HG02870 (cell line): Measurements from ENCODE around the gene UBE2J2.
A peak's percentile ranks its signal among the peaks of the same experiment; 100 is the strongest.

ENCODE experiments used
- ATAC-seq: cut with Tn5 transposase; IDR thresholded peaks from one replicate; pipeline ENCODE4 v1.9.1; 2021; ENCODE audit warnings: mild to moderate bottlenecking, moderate library complexity; ENCODE audit not compliant: unreplicated experiment

The UBE2J2 gene

DNA sequence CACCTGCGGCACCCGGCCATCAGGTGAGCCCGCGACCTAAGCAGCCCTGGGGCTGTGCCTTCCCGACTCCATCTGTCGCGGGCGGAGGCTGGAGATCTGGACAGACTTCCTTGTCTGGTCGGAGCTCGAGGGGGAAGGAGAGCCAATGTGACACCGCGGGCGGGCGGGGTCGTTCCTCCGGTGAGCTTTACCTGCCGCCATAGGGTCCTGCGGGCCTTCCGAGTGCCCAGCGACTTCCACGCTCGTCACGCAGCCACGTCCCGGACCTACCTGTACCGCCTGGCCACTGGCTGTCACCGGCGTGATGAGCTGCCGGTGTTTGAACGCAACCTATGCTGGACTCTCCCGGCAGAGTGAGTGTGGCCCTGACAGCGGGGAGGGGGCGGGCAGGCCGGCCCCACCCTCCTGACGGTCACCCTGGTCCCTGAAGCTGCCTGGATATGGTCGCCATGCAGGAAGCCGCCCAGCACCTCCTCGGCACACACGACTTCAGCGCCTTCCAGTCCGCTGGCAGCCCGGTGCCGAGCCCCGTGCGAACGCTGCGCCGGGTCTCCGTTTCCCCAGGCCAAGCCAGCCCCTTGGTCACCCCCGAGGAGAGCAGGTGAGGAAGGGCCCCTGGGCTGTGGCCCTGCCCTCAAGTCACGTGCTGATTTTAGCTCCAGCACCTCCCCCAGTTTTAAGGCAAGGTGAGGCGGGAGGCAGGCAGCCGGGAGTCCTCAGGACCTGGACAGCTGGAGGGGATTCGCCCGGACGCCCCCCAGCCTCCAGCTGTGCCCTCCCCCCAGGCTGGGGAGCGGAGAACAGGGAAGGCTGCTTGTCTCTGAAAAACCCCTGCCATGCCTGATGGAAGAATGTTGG, 35.8 kb upstream of the UBE2J2 start:
- ATAC-seq = no peak

GRCh38 chr1:1308756-1309250, 35.1 kb upstream of the UBE2J2 start:
- ATAC-seq = peak; percentile 3

GRCh38 chr1:1307923-1308755, 34.5 kb upstream of the UBE2J2 start, which contains the start of the genes ACAP3 and PUSL1:
Gene ACAP3, minus strand, starts transcription at chr1:1307930. Its CDS starts 115 bp downstream, at chr1:1307815.
Gene PUSL1, plus strand, starts transcription at chr1:1308597. Its CDS starts 47 bp downstream, at chr1:1308644.
- peak; percentile 62 for ATAC-seq

DNA sequence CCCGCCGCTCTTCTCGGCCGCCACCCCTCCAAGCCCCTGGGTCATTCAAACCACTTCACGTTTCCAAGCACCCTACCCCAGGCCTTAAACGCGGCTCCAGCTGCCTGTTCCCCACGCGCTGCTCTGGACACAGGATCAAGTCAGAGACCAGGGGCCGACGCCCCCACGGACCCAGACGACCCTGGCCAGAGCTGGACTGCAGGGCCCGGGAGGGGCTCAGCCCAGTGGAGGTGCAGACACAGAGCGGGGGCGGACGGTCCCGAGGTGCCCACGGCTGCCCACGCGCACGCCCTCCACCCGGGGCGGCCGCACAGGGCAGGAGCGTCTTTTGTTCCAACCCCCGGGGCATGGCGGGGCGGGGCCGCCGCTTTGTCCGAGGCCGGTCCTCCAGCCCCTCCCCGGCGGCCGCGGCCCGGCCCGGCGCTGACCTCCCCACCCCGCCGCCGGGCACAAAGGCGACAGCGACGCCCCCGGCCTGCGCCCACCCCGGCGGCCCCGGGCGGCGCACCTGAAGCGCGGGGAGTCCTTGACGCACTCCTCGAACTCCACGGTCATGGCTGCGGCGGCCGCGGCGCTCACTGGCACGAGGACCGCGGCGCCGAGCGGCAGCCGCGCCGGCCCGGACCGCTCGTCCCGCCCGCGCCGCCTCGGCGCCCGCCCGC, 33.7 kb upstream of the UBE2J2 start:
- no peak for ATAC-seq

GRCh38 chr1:1306661-1307260, 33.1 kb upstream of the UBE2J2 start:
- no peak for ATAC-seq

- no peak for ATAC-seq
Observed at GRCh38 chr1:1306070-1306660, 32.5 kb upstream of the UBE2J2 start.

GRCh38 chr1:1305300-1306069, 31.8 kb upstream of the UBE2J2 start:
- ATAC-seq = no peak

GRCh38 chr1:1304331-1305299, 31.0 kb upstream of the UBE2J2 start:
- no peak for ATAC-seq

GRCh38 chr1:1303736-1304135, 30.1 kb upstream of the UBE2J2 start:
- no peak for ATAC-seq

- no peak for ATAC-seq
Observed at GRCh38 chr1:1302951-1303509, 29.4 kb upstream of the UBE2J2 start.

- ATAC-seq = no peak
Observed at GRCh38 chr1:1302006-1302430, 28.4 kb upstream of the UBE2J2 start.

DNA sequence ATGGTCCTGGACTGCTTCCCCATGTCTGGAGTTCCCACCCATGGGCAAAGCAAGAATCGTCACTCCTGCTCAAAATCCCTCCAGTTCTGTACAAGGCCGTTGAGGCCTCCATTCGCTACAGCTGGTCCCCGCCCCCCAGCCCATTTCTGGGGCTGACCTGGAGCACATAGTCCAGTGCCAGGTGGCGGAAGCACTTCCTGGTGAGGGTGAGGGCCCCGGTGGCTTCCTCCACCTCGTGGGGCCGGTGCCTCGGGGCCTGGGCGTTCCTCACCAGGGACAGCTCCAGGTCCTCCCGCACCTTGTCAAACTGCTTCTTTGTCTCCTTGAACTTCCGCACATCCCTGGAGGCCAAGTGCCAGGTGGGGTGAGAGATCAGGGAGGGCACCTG, 26.7 kb upstream of the UBE2J2 start:
- ATAC-seq = no peak

DNA sequence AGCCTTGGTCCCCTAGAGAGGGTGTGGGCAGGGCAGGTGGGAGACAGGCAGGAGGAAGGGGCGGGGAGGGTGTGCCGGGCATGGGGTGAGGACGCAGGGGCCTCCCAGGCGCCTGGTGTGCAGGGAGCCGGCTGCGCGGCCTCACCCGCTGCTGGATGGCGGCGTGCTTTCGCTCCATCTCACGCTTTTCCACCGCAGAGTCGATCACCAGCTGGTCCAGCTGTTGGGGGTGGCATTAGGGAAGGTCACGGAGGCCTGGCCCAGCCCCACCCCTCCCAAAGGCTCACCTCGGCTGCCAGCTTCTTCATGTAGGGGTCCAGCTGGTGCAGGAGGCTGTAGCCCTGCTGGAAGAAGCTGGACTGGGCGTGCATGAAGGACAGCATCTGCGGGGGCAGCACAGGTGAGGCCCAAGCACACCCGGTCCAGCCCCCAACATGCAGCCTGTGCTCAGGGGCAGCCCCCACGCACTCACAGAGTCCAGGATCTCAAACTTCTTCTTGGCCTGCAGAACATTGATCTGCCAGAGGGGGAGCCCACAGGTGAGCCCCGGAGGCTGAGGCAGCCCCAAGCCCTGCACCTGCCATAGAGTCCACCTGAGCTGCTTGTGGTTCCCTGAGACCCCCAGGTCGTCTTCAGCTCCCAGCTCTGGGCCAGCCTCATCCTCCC, 26.2 kb upstream of the UBE2J2 start:
- no peak for ATAC-seq

DNA sequence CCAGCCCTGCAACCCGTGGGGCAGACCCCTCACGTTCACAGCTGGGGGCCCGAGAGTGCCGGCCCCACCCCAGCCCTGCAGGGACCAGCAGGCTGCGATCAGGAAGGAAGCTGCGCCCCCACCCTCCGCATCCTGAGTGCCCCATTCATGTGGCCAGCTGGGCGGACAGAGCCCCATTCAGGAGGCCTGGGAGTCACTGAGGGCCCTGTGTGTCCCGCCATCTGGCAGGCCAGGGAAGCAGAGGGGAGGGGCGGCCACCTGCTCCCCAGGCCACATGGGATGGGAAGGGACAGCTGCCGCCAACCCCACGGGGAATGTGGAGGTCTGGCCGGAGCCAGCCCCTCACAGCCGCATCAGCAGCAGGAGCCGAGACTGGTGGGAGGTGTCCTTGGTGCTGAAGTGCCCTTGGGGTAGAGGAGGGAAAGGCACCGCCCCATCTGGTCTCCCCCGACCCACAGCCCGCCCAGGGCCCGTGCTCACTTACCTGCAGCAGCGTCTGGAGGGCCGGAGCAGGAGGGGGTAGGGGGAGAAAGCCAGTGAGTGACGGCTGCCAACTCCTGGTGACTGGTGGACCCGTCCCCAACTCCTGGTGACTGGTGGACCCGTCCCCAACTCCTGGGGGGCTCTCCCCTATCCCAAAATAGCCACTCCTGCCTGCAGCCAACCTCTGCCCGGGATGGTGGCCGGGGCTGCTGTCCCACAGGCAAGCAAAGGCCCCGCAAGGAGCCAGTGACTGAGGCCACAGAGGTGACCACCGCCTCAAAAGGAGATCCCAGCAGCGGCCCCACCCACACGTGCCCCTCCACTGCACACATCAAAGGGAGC, 25.4 kb upstream of the UBE2J2 start:
- no peak for ATAC-seq

GRCh38 chr1:1297802-1298424, 24.3 kb upstream of the UBE2J2 start:
- ATAC-seq = no peak
